GM12891 (cell line): Measurements from ENCODE around the gene NXT2.
"Not testable (repeated sequence)": the region's sequence is repeated elsewhere in the genome, so short reads cannot be mapped to it uniquely, and the experiment has no call there.

Source experiments
- DNase-seq: peaks from one replicate; pipeline ENCODE4 v3.0.0; 2011; ENCODE audit warnings: low spot score; ENCODE audit not compliant: insufficient read length
- FAIRE-seq: peaks from 2 replicates; lab custom pipeline; 2011; peaks lifted over from hg19 to GRCh38; lab: Jason Lieb, UNC
- PAX5 ChIP-seq: IDR thresholded peaks from 2 replicates; pipeline ENCODE4 v1.6.1; 2011; ENCODE audit warnings: low read length, moderate library complexity, mild to moderate bottlenecking; ENCODE audit not compliant: insufficient read depth, severe bottlenecking
- POLR2A ChIP-seq: IDR thresholded peaks from 2 replicates; pipeline ENCODE4 v1.6.1; 2011; ENCODE audit warnings: low read depth, low read length, control low read depth
- POLR2AphosphoS5 ChIP-seq: IDR thresholded peaks from 2 replicates; pipeline ENCODE4 v1.6.1; 2011; ENCODE audit warnings: low read depth, low read length, control low read depth
- POU2F2 ChIP-seq: IDR thresholded peaks from 2 replicates; pipeline ENCODE4 v1.6.1; 2011; ENCODE audit warnings: low read depth, mild to moderate bottlenecking, control low read depth, low read length, moderate library complexity
- SPI1 ChIP-seq: IDR thresholded peaks from 2 replicates; pipeline ENCODE4 v1.6.1; 2011; ENCODE audit warnings: low read depth, low read length, control low read depth
- TAF1 ChIP-seq: IDR thresholded peaks from 2 replicates; pipeline ENCODE4 v1.6.1; 2011; ENCODE audit warnings: low read depth, low read length, control low read depth

Gene NXT2

GRCh38 chrX:109534933-109535332 lies 1.7 kb upstream of the NXT2 start:
- FAIRE-seq (no peak), DNase-seq (no peak)
- no peak for TF ChIP-seq SPI1

- no peak for DNase-seq
- no peak for TF ChIP-seq POLR2A
- no peak for TF ChIP-seq TAF1
- TF ChIP-seq SPI1, result no peak
- no peak for TF ChIP-seq PAX5
- no peak for TF ChIP-seq POLR2AphosphoS5
- TF ChIP-seq POU2F2, result no peak
- FAIRE-seq, result no peak
These were observed 1.1 kb upstream of the NXT2 start for GRCh38 chrX:109535578-109535977.

- TF ChIP-seq POLR2AphosphoS5 (no peak), SPI1 (no peak), PAX5 (no peak)
- DNase-seq (no peak), FAIRE-seq (no peak)
These were observed 651 bp downstream of the NXT2 start for GRCh38 chrX:109537324-109537665.

DNA sequence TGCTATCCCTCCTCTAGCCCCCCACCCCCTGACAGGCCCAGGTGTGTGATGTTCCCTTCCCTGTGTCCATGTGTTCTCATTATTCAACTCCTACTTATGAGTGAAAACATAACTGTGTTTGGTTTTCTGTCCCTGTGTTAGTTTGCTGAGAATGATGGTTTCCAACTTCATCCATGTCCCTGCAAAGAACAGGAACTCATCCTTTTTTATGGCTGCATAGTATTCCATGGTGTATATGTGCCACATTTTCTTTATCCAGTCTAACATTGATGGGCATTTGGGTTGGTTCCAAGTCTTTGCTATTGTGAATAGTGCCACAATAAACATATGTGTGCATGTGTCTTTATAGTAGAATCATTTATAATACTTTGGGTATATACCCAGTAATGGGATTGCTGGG lies 2.4 kb downstream of the NXT2 start:
- not testable (repeated sequence) for FAIRE-seq, DNase-seq

GRCh38 chrX:109553862-109554261 lies 17.2 kb downstream of the NXT2 start:
- no peak for DNase-seq
- TF ChIP-seq POLR2AphosphoS5 (no peak), POLR2A (no peak), PAX5 (no peak), SPI1 (no peak), POU2F2 (no peak), TAF1 (no peak)
- peak; percentile 9 for FAIRE-seq

GRCh38 chrX:109576083-109576482 lies 39.4 kb downstream of the NXT2 start:
- not testable (repeated sequence) for FAIRE-seq

GRCh38 chrX:109577055-109577454 lies 40.4 kb downstream of the NXT2 start:
- TF ChIP-seq SPI1 (no peak), POLR2AphosphoS5 (no peak), PAX5 (no peak), TAF1 (no peak), POLR2A (no peak), POU2F2 (no peak)
- FAIRE-seq, result peak; percentile 26
- DNase-seq, result no peak

More at GRCh38 chrX:109576083-109576482, 39.4 kb downstream of the NXT2 start:
- not testable (repeated sequence) for DNase-seq

DNA sequence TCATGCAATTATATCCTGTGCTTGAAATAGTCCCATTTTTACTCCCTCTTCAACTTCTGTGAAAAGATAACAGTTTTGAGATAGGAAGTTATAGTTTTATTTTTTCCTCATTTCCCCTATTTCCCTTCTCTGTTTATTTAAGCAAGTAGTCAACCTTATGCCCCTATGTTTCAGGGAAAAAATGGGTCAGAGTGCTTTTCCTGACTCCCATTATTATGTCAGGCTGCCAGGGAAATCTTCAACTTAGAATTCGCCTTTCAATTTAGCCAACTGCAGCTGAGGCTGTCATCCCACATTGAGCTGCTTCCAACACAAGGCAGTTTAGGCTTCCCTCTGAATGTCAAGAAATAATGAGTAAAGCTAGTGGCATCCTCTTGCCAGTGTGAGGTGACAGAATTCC lies 42.3 kb downstream of the NXT2 start:
- FAIRE-seq, result no peak
- DNase-seq, result no peak
- TF ChIP-seq PAX5, result no peak
- no peak for TF ChIP-seq POLR2AphosphoS5
- no peak for TF ChIP-seq TAF1
- TF ChIP-seq POU2F2, result no peak
- TF ChIP-seq POLR2A, result no peak
- TF ChIP-seq SPI1, result no peak

DNA sequence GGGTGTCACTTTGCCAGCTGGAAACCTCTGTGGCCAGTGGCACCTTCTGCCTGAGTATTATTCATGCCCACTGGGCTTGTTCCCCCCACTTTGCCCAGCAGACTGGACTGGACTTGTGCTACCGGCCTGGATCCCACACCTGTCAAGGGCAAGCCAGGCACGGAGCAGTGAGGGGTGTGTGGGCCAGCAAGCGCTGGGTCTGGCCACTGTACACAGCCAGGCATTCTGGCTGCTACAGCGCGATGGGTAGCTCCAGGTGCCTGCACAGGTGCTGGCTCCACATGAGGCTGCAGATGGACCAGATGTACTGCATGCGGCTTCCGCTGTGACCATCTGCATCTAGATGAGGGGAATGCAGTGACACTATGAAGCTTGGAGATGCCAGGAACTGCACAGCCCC lies 48.8 kb downstream of the NXT2 start:
- TF ChIP-seq PAX5 (no peak), POLR2A (no peak)
- DNase-seq (no peak), FAIRE-seq (no peak)

DNA sequence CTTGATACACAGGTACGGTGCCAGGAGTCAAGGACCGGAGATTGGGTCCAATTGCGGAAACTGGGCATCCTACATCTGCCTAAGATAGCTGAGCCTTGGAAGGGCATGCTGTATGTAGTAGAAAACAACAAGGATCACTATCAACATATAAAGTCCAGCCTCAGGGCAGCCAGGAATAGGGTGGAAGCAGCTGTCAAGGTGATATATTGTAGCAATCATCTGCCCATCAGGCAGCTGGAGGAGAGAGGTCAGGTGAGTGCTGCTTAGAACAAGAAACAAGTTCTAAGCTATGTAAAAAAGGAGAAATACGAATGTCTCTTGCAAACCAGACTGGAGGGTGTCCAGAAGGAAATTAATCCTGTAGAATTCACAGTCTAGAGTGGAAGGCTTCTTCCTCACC lies 53.5 kb downstream of the NXT2 start:
- TF ChIP-seq POLR2AphosphoS5, result no peak
- TF ChIP-seq TAF1, result no peak
- TF ChIP-seq SPI1, result no peak
- no peak for TF ChIP-seq PAX5
- no peak for TF ChIP-seq POLR2A
- no peak for TF ChIP-seq POU2F2
- FAIRE-seq, result no peak
- no peak for DNase-seq
